ENCODE results near the gene INPP4A.

- TF ChIP-seq, protein P1, sequence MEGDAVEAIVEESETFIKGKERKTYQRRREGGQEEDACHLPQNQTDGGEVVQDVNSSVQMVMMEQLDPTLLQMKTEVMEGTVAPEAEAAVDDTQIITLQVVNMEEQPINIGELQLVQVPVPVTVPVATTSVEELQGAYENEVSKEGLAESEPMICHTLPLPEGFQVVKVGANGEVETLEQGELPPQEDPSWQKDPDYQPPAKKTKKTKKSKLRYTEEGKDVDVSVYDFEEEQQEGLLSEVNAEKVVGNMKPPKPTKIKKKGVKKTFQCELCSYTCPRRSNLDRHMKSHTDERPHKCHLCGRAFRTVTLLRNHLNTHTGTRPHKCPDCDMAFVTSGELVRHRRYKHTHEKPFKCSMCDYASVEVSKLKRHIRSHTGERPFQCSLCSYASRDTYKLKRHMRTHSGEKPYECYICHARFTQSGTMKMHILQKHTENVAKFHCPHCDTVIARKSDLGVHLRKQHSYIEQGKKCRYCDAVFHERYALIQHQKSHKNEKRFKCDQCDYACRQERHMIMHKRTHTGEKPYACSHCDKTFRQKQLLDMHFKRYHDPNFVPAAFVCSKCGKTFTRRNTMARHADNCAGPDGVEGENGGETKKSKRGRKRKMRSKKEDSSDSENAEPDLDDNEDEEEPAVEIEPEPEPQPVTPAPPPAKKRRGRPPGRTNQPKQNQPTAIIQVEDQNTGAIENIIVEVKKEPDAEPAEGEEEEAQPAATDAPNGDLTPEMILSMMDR (IDR thresholded peaks at IDR 0.05) = no peak
- no peak for TF ChIP-seq POLR2A (IDR thresholded peaks at IDR 0.05; ENCODE audit: low read depth)
Measured at GRCh38 chr2:98463081-98463481, 18.4 kb downstream of the INPP4A start.
